Panc1 (cell line): ENCODE data around the gene GLT8D2. TPM values are rescaled to one million over a fixed set of nuclear protein-coding genes. Genes with fewer than 3 reads are reported as not detected.

Experiments used
- ATAC-seq: fragments of 200-7000 bp; cut with Tn5 transposase; 2 replicates; pipeline ENCODE4 v1.9.1; 2020; ENCODE audit warnings: mild to moderate bottlenecking, moderate library complexity
- BruUV-seq: library from RNA; stranded (reverse); fragments of 400-500 nt; replicated peaks from 2 replicates; lab custom pipeline; 2021; lab: Mats Ljungman, UMichigan
- CTCF ChIA-PET: fragments of 300-600 bp; sonication (Branson Sonifier 250); formaldehyde crosslinking; loops from one replicate; lab custom pipeline; 2022; ENCODE audit warnings: antibody characterized with exemption; lab: Charles Lee
- POLR2A ChIA-PET: fragments of 300-600 bp; sonication (Branson Sonifier 250); formaldehyde crosslinking; loops from one replicate; lab custom pipeline; 2022; ENCODE audit warnings: antibody characterized with exemption; lab: Charles Lee
- DNase-seq: peaks from one replicate; pipeline ENCODE4 v3.0.0-alpha.2; 2010; ENCODE audit warnings: low read depth, low spot score
- H3K27ac ChIP-seq: 2 replicates; pipeline ENCODE4 v1.5.1; 2011; ENCODE audit warnings: mild to moderate bottlenecking, low read length, inconsistent platforms
- H3K27me3 ChIP-seq: fragments of 200-500 bp; sonication (Bioruptor generic); 2 replicates; pipeline ENCODE4 v1.6.0; 2014; ENCODE audit warnings: low read length, inconsistent platforms; ENCODE audit not compliant: control insufficient read depth, insufficient read depth
- H3K36me3 ChIP-seq: fragments of 200-500 bp; sonication (Bioruptor generic); 2 replicates; pipeline ENCODE4 v1.5.1; 2014; ENCODE audit warnings: inconsistent platforms, mild to moderate bottlenecking, low read length, moderate library complexity; ENCODE audit not compliant: control insufficient read depth, insufficient read depth
- H3K4me1 ChIP-seq: 2 replicates; pipeline ENCODE4 v1.5.1; 2011; ENCODE audit warnings: inconsistent platforms, mild to moderate bottlenecking, low read length, moderate library complexity; ENCODE audit not compliant: control insufficient read depth, insufficient read depth
- H3K4me3 ChIP-seq, 2 experiments: 2 replicates each; pipeline ENCODE4 v1.5.1; 2011 to 2012; ENCODE audit warnings: low read depth in 2 of 2, low read length in 2 of 2, mild to moderate bottlenecking in 2 of 2, inconsistent platforms in 1 of 2, moderate library complexity in 1 of 2
- H3K9me3 ChIP-seq: fragments of 200-500 bp; sonication (Bioruptor generic); 2 replicates; pipeline ENCODE4 v1.5.1; 2014; ENCODE audit warnings: low read depth, mild to moderate bottlenecking, inconsistent platforms, low read length, moderate library complexity; ENCODE audit not compliant: control insufficient read depth, insufficient read depth
- CTCF ChIP-seq: fragments of 450-650 bp; IDR thresholded peaks from 2 replicates; pipeline ENCODE4 v1.5.1; 2017; ENCODE audit warnings: mild to moderate bottlenecking
- POLR2AphosphoS5 ChIP-seq: IDR thresholded peaks from 2 replicates; pipeline ENCODE4 v1.6.1; 2012; ENCODE audit warnings: mild to moderate bottlenecking, low read depth, low read length, moderate library complexity
- REST ChIP-seq, 2 experiments: IDR thresholded peaks; 2 replicates each; pipeline ENCODE4 v1.6.1; 2011 to 2012; ENCODE audit warnings: low read depth in 2 of 2, control low read depth in 1 of 2, low read length in 1 of 2, mild to moderate bottlenecking in 1 of 2, moderate library complexity in 1 of 2; ENCODE audit not compliant: insufficient read depth in 1 of 2
- SIN3A ChIP-seq: IDR thresholded peaks from 2 replicates; pipeline ENCODE4 v1.6.1; 2012; ENCODE audit warnings: low read depth, mild to moderate bottlenecking, low read length, moderate library complexity, borderline replicate concordance; ENCODE audit not compliant: insufficient read depth
- TCF7L2 ChIP-seq: IDR thresholded peaks from 2 replicates; pipeline ENCODE4 v1.6.1; 2011; ENCODE audit warnings: mild to moderate bottlenecking, low read depth, low read length, inconsistent platforms
- in situ Hi-C: cut with HindIII; loops from 2 replicates; pipeline ENCODE4 v1.10.0; 2016; ENCODE audit warnings: low sequenced_read_pairs, low pct_unique_long_range_greater_than_20kb
- intact Hi-C: fragments of 100-400 bp; cut with micrococcal nuclease; formaldehyde crosslinking; loops from one replicate; pipeline ENCODE4 v1.10.0; 2022; ENCODE audit not compliant: unreplicated experiment
- total RNA-seq: library from RNA; stranded (reverse); gene quantifications from one replicate; pipeline ENCODE4 v1.2.1, GENCODE V29; 2021; ENCODE audit not compliant: unreplicated experiment

GLT8D2 gene
- total RNA-seq, 1 experiment from 2014 or later: 0.54 TPM

- DNase-seq (no peak), ATAC-seq (no peak)
- Histone ChIP-seq H3K4me1 (no peaks in the 10 kb centered on the region), H3K27me3 (no peaks in the 10 kb centered on the region), H3K36me3 (peaks cover 9% of the 10 kb centered on the region), H3K27ac (no peak overlapping the region), H3K4me3 (no peak overlapping the region), H3K9me3 (no peaks in the 10 kb centered on the region)
- ChIA-PET CTCF (no interaction called here), POLR2A (no interaction called here)
- intact Hi-C loops: no loop called here
- no TSS peak for BruUV-seq
- in situ Hi-C loops: no loop called here
- TF ChIP-seq CTCF (no peak), REST (IDR thresholded peaks at IDR 0.05; ENCODE audit: insufficient read depth in 1 of 2, low read depth in 2 of 2, low read length in 1 of 2) (no peak), SIN3A (no peak), TCF7L2 (no peak), POLR2AphosphoS5 (no peak)
These were observed 45.3 kb upstream of the GLT8D2 start for GRCh38 chr12:104095289-104095688.

GRCh38 chr12:104094284-104094683 lies 44.3 kb upstream of the GLT8D2 start:
- Histone ChIP-seq H3K4me3 (no peak overlapping the region), H3K9me3 (no peaks in the 10 kb centered on the region), H3K4me1 (no peaks in the 10 kb centered on the region), H3K36me3 (peaks cover 9% of the 10 kb centered on the region), H3K27ac (no peak overlapping the region), H3K27me3 (no peaks in the 10 kb centered on the region)
- ChIA-PET POLR2A (no interaction called here), CTCF (no interaction called here)
- ATAC-seq: no peak
- intact Hi-C loops (no loop called here), in situ Hi-C loops (no loop called here)
- TF ChIP-seq CTCF (no peak), TCF7L2 (no peak), SIN3A (no peak), REST (IDR thresholded peaks at IDR 0.05; ENCODE audit: insufficient read depth in 1 of 2, low read depth in 2 of 2, low read length in 1 of 2) (no peak), POLR2AphosphoS5 (no peak)
- BruUV-seq: no TSS peak
- DNase-seq: no peak
